ENCODE measurements around the gene PHETA1. TPM values are rescaled to one million over a fixed set of nuclear protein-coding genes. Genes with fewer than 3 reads are reported as not detected.

PHETA1 gene
- total RNA-seq, 1 experiment from 2014 or later = 12.4 TPM

DNA sequence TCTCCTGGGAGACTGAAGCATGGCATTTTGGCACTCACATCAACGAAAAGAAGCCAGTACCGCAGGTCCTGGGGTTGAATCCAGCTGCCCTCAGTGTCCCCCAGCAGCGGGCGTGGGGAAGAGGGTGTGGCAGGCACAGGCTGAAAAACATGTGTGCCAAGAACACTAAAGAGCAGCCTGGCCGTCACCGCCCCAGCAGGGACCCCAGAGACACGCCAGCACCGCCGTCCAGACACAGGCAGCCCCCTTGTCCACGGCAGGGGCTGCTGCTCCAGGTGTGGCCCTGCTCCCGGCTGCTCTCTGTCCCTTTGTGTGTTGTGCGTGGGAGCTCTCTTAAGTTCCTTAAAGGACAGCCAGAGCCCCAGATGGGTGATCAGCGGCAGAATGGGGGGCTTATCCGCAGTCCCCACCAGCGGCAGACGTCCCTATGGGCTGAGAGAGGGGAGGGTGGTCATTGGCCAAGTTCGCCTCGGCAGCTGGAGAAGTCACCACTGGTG lies 556 bp downstream of the PHETA1 start:
- Mint-ChIP-seq H3K36me3 (no peaks in the 10 kb centered on the region), H3K9me3 (no peaks in the 10 kb centered on the region), H3K27me3 (ENCODE audit: low read depth) (peaks cover 30% of the 10 kb centered on the region), H3K4me3 (peak overlapping the region; percentile 72), H3K4me1 (peaks cover 10% of the 10 kb centered on the region), H3K27ac (no peak overlapping the region)
- ATAC-seq = peak; percentile 11
- CTCF ChIA-PET = interaction anchor here (0.8 to 3.6 kb wide), 9 partner anchors 9 to 83 kb away, joined by 3 to 35 read pairs (median 5); no protein-coding TSS in a partner anchor
- TF ChIP-seq NFYB (CRISPR knock-in tag; conservative IDR thresholded peaks at IDR 0.05; ENCODE audit: low read depth) (0 out of 2 replicates have a peak, but pooled peaks have one; percentile 10), HMGA2 (CRISPR knock-in tag; IDR thresholded peaks at IDR 0.05) (no peak)
- TF ChIP-seq, protein P1, sequence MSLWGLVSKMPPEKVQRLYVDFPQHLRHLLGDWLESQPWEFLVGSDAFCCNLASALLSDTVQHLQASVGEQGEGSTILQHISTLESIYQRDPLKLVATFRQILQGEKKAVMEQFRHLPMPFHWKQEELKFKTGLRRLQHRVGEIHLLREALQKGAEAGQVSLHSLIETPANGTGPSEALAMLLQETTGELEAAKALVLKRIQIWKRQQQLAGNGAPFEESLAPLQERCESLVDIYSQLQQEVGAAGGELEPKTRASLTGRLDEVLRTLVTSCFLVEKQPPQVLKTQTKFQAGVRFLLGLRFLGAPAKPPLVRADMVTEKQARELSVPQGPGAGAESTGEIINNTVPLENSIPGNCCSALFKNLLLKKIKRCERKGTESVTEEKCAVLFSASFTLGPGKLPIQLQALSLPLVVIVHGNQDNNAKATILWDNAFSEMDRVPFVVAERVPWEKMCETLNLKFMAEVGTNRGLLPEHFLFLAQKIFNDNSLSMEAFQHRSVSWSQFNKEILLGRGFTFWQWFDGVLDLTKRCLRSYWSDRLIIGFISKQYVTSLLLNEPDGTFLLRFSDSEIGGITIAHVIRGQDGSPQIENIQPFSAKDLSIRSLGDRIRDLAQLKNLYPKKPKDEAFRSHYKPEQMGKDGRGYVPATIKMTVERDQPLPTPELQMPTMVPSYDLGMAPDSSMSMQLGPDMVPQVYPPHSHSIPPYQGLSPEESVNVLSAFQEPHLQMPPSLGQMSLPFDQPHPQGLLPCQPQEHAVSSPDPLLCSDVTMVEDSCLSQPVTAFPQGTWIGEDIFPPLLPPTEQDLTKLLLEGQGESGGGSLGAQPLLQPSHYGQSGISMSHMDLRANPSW (CRISPR knock-in tag; conservative IDR thresholded peaks at IDR 0.05; ENCODE audit: low read depth) = 0 out of 2 replicates have a peak, but pooled peaks have one; percentile 64
- DNase-seq (ENCODE audit: low spot score) = no peak
- POLR2A ChIA-PET = no interaction called here

DNA sequence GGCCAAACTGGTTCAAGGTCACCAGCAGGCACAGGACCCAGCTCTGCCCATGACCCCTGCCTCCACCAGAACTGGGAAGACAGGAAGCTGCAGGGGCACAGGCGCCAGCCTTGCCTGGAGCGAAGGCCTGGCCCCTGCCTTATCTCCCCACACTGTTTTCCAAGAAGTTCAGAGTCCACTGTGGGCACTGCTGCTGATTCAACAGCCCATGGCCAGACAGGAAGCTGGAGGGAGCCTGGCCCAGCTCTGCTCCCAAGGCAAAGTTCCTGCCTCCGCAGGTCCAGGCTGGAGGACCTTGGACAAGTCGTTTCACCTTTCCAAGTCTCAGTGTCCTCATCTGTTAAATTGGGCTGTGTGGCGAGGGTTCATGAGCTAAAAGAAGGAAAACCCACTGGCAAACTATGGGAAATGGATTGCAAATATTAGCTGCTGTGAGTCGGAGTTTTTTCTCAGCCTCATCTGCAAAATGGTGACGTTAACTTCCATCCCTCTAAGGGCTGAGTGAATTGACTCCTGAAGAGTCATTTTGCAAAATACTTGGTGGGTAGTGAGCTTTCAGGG lies 1.2 kb downstream of the PHETA1 start:
- no peak for DNase-seq (ENCODE audit: low spot score)
- CTCF ChIA-PET = interaction anchor here (0.8 to 3.6 kb wide), 7 partner anchors 9 to 83 kb away, joined by 3 to 35 read pairs (median 5); no protein-coding TSS in a partner anchor
- no peaks in the 10 kb centered on the region for H3K36me3 Mint-ChIP-seq
- H3K27me3 Mint-ChIP-seq (ENCODE audit: low read depth) = peaks cover 30% of the 10 kb centered on the region
- no peak overlapping the region for H3K27ac Mint-ChIP-seq
- POLR2A ChIA-PET = no interaction called here
- TF ChIP-seq, protein P2, sequence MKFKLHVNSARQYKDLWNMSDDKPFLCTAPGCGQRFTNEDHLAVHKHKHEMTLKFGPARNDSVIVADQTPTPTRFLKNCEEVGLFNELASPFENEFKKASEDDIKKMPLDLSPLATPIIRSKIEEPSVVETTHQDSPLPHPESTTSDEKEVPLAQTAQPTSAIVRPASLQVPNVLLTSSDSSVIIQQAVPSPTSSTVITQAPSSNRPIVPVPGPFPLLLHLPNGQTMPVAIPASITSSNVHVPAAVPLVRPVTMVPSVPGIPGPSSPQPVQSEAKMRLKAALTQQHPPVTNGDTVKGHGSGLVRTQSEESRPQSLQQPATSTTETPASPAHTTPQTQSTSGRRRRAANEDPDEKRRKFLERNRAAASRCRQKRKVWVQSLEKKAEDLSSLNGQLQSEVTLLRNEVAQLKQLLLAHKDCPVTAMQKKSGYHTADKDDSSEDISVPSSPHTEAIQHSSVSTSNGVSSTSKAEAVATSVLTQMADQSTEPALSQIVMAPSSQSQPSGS (CRISPR knock-in tag; IDR thresholded peaks at IDR 0.05; ENCODE audit: borderline replicate concordance, low read depth) = no peak
- TF ChIP-seq GABPB1 (CRISPR knock-in tag; IDR thresholded peaks at IDR 0.05) (peak; percentile 91), ETV6 (CRISPR knock-in tag; IDR thresholded peaks at IDR 0.05) (no peak)
- no peak for ATAC-seq
- H3K9me3 Mint-ChIP-seq = no peaks in the 10 kb centered on the region
- peaks cover 10% of the 10 kb centered on the region for H3K4me1 Mint-ChIP-seq
- H3K4me3 Mint-ChIP-seq = peak overlapping the region; percentile 72

DNA sequence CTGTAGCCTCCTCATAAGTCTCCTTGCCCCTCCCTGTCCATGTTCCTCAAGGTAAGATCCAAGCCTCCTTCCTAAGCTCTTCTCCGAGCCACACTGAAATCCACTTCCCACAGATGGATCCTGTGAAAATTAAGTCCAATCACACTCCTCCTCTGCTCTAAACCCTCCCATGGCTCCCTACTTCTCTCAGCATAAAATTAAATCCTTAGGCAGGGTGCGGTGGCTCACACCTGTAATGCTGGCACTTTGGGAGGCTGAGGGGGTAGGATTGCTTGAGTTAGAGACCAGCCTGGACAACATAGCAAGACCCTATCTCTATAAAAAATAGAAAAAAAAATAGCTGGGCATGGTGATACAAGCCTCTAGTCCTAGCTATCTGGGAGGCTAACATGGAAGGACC lies 2.3 kb downstream of the PHETA1 start:
- Mint-ChIP-seq H3K27me3 (ENCODE audit: low read depth) (peaks cover 29% of the 10 kb centered on the region), H3K4me3 (no peak overlapping the region), H3K9me3 (no peaks in the 10 kb centered on the region), H3K4me1 (peaks cover 10% of the 10 kb centered on the region), H3K27ac (no peak overlapping the region), H3K36me3 (no peaks in the 10 kb centered on the region)
- ATAC-seq (no peak), DNase-seq (ENCODE audit: low spot score) (no peak)
- CTCF ChIA-PET = interaction anchor here (2.6 to 3.6 kb wide), 2 partner anchors 11 to 85 kb away, joined by 5 to 19 read pairs; no protein-coding TSS in a partner anchor
- POLR2A ChIA-PET = no interaction called here
- TF ChIP-seq TEAD4 (CRISPR knock-in tag; IDR thresholded peaks at IDR 0.05) (no peak), NFE2L1 (CRISPR knock-in tag; IDR thresholded peaks at IDR 0.05) (no peak), SOX15 (CRISPR knock-in tag; IDR thresholded peaks at IDR 0.05) (no peak), PRRX2 (CRISPR knock-in tag; IDR thresholded peaks at IDR 0.05) (no peak), ZBTB21 (CRISPR knock-in tag; IDR thresholded peaks at IDR 0.05; ENCODE audit: borderline replicate concordance) (no peak), IRF2 (CRISPR knock-in tag; IDR thresholded peaks at IDR 0.05; ENCODE audit: borderline replicate concordance, low read depth) (no peak), SP1 (CRISPR knock-in tag; conservative IDR thresholded peaks at IDR 0.05) (no peak), KAT7 (CRISPR knock-in tag; IDR thresholded peaks at IDR 0.05; ENCODE audit: borderline replicate concordance) (no peak), MXD4 (CRISPR knock-in tag; IDR thresholded peaks at IDR 0.05; ENCODE audit: borderline replicate concordance) (no peak), NFATC4 (CRISPR knock-in tag; IDR thresholded peaks at IDR 0.05) (no peak)
- TF ChIP-seq, protein P2 (CRISPR knock-in tag; IDR thresholded peaks at IDR 0.05; ENCODE audit: borderline replicate concordance, low read depth) = no peak
- TF ChIP-seq, protein P3, sequence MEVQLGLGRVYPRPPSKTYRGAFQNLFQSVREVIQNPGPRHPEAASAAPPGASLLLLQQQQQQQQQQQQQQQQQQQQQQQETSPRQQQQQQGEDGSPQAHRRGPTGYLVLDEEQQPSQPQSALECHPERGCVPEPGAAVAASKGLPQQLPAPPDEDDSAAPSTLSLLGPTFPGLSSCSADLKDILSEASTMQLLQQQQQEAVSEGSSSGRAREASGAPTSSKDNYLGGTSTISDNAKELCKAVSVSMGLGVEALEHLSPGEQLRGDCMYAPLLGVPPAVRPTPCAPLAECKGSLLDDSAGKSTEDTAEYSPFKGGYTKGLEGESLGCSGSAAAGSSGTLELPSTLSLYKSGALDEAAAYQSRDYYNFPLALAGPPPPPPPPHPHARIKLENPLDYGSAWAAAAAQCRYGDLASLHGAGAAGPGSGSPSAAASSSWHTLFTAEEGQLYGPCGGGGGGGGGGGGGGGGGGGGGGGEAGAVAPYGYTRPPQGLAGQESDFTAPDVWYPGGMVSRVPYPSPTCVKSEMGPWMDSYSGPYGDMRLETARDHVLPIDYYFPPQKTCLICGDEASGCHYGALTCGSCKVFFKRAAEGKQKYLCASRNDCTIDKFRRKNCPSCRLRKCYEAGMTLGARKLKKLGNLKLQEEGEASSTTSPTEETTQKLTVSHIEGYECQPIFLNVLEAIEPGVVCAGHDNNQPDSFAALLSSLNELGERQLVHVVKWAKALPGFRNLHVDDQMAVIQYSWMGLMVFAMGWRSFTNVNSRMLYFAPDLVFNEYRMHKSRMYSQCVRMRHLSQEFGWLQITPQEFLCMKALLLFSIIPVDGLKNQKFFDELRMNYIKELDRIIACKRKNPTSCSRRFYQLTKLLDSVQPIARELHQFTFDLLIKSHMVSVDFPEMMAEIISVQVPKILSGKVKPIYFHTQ (CRISPR knock-in tag; IDR thresholded peaks at IDR 0.05) = no peak
- TF ChIP-seq, protein P4, sequence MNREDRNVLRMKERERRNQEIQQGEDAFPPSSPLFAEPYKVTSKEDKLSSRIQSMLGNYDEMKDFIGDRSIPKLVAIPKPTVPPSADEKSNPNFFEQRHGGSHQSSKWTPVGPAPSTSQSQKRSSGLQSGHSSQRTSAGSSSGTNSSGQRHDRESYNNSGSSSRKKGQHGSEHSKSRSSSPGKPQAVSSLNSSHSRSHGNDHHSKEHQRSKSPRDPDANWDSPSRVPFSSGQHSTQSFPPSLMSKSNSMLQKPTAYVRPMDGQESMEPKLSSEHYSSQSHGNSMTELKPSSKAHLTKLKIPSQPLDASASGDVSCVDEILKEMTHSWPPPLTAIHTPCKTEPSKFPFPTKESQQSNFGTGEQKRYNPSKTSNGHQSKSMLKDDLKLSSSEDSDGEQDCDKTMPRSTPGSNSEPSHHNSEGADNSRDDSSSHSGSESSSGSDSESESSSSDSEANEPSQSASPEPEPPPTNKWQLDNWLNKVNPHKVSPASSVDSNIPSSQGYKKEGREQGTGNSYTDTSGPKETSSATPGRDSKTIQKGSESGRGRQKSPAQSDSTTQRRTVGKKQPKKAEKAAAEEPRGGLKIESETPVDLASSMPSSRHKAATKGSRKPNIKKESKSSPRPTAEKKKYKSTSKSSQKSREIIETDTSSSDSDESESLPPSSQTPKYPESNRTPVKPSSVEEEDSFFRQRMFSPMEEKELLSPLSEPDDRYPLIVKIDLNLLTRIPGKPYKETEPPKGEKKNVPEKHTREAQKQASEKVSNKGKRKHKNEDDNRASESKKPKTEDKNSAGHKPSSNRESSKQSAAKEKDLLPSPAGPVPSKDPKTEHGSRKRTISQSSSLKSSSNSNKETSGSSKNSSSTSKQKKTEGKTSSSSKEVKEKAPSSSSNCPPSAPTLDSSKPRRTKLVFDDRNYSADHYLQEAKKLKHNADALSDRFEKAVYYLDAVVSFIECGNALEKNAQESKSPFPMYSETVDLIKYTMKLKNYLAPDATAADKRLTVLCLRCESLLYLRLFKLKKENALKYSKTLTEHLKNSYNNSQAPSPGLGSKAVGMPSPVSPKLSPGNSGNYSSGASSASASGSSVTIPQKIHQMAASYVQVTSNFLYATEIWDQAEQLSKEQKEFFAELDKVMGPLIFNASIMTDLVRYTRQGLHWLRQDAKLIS (CRISPR knock-in tag; IDR thresholded peaks at IDR 0.05; ENCODE audit: borderline replicate concordance) = no peak
- TF ChIP-seq, protein P5, sequence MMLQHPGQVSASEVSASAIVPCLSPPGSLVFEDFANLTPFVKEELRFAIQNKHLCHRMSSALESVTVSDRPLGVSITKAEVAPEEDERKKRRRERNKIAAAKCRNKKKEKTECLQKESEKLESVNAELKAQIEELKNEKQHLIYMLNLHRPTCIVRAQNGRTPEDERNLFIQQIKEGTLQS (CRISPR knock-in tag; conservative IDR thresholded peaks at IDR 0.05) = no peak

All from WTC11 (cell line).